ENCODE data around the gene MAP2K6.

GRCh38 chr17:69596141-69596540 lies 181.6 kb downstream of the MAP2K6 start:
- no peak for TF ChIP-seq CTCF (IDR thresholded peaks at IDR 0.05)
- TF ChIP-seq POLR2A (IDR thresholded peaks at IDR 0.05): no peak
- no peak for TF ChIP-seq POLR2AphosphoS5 (IDR thresholded peaks at IDR 0.05)
